OCI-LY3 (cell line): ENCODE measurements around the gene FAM50B.

Experiments used
- H2AFZ ChIP-seq: fragments of 200-600, 300-600 bp; shearing (Covaris generic); 2 replicates; pipeline ENCODE4 v1.6.0; 2014; ENCODE audit warnings: antibody characterized with exemption, low read depth, low read length
- H3K27ac ChIP-seq: fragments of 200-600, 300-600 bp; sonication (generic); 2 replicates; pipeline ENCODE4 v1.5.1; 2014; ENCODE audit warnings: mild to moderate bottlenecking, low read length, moderate library complexity, mixed read lengths
- H3K27me3 ChIP-seq: fragments of 200-600, 300-600 bp; sonication (generic); 2 replicates; pipeline ENCODE4 v1.6.1; 2014; ENCODE audit warnings: low read depth, low read length, mixed read lengths
- H3K36me3 ChIP-seq: fragments of 200-600, 300-600 bp; sonication (generic); replicated peaks from 2 replicates; pipeline ENCODE3; 2014; ENCODE audit warnings: low read depth, low read length, mixed read lengths
- H3K4me1 ChIP-seq: fragments of 300-600, 200-600 bp; sonication (generic); 2 replicates; pipeline ENCODE4 v1.6.1; 2014; ENCODE audit warnings: low read length, mixed read lengths
- H3K4me2 ChIP-seq: fragments of 200-600, 300-600 bp; sonication (generic); 2 replicates; pipeline ENCODE4 v1.6.1; 2014; ENCODE audit warnings: low read length, mixed read lengths
- H3K4me3 ChIP-seq: fragments of 300-600, 200-600 bp; sonication (generic); 2 replicates; pipeline ENCODE4 v1.5.1; 2014; ENCODE audit warnings: antibody characterized with exemption, mild to moderate bottlenecking, low read length, moderate library complexity
- H3K79me2 ChIP-seq: fragments of 300-600, 200-600 bp; shearing (Covaris generic); 2 replicates; pipeline ENCODE4 v1.6.1; 2014; ENCODE audit warnings: mild to moderate bottlenecking, low read length, mixed read lengths
- H3K9ac ChIP-seq: fragments of 300-600, 200-600 bp; shearing (Covaris generic); 2 replicates; pipeline ENCODE4 v1.6.0; 2014; ENCODE audit warnings: mild to moderate bottlenecking, low read length, moderate library complexity
- H3K9me3 ChIP-seq: fragments of 200-600, 300-600 bp; shearing (Covaris generic); 2 replicates; pipeline ENCODE4 v1.6.1; 2014; ENCODE audit warnings: low read length, mixed read lengths; ENCODE audit not compliant: insufficient read depth
- H4K20me1 ChIP-seq: fragments of 200-600, 300-600 bp; sonication (generic); 2 replicates; pipeline ENCODE4 v1.6.1; 2016; ENCODE audit warnings: low read length, mixed read lengths; ENCODE audit not compliant: insufficient read depth
- CTCF ChIP-seq: fragments of 200-600, 300-600 bp; sonication (generic); IDR thresholded peaks from 2 replicates; pipeline ENCODE4 v1.5.1; 2014; ENCODE audit warnings: antibody characterized with exemption, low read length, low read depth
- EZH2phosphoT487 ChIP-seq: fragments of 200-600 bp; shearing (Covaris generic); IDR thresholded peaks from 2 replicates; pipeline ENCODE4 v1.6.1; 2018; ENCODE audit warnings: antibody characterized with exemption, mixed run types, low read depth

The FAM50B gene

GRCh38 chr6:3806169-3806922 lies 42.8 kb upstream of the FAM50B start:
- Histone ChIP-seq H3K36me3 (peaks cover 4% of the 10 kb centered on the region), H3K27ac (no peak overlapping the region), H3K4me3 (no peak overlapping the region), H3K79me2 (no peaks in the 10 kb centered on the region), H3K27me3 (no peaks in the 10 kb centered on the region), H2AFZ (no peak overlapping the region), H3K9ac (no peak overlapping the region), H4K20me1 (no peaks in the 10 kb centered on the region), H3K4me2 (no peak overlapping the region), H3K4me1 (peaks cover 44% of the 10 kb centered on the region), H3K9me3 (peaks cover 6% of the 10 kb centered on the region; the same call in 1 of the 2 replicates)
- TF ChIP-seq EZH2phosphoT487, result no peak
- no peak for TF ChIP-seq CTCF

DNA sequence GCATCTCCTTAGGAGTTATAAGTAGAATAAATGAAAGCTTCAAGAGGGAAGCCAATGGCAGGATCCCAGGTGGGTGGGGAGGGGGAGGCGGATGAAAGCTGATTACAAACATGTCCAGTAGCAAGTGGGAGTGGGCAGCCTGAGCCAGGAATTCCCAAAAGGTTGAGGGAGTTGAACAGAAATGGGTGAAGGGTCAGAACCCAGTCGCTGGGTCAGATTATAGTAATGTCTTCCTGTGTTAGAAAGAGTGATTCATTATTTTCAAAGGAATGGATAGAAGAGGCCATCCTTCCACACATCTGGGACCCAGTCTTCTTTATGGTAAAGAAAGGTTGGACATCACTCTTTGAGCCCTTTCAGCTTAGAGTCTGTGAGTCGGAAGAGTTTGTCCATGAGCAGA lies 41.0 kb upstream of the FAM50B start:
- no peak overlapping the region for H3K27ac ChIP-seq

GRCh38 chr6:3808759-3809514 lies 40.2 kb upstream of the FAM50B start:
- Histone ChIP-seq H3K4me2 (no peak overlapping the region), H3K9me3 (peaks cover 6% of the 10 kb centered on the region; the same call in 1 of the 2 replicates), H3K4me1 (peaks cover 39% of the 10 kb centered on the region), H3K79me2 (no peaks in the 10 kb centered on the region), H3K27me3 (no peaks in the 10 kb centered on the region), H3K9ac (no peak overlapping the region), H4K20me1 (no peaks in the 10 kb centered on the region), H2AFZ (no peak overlapping the region), H3K4me3 (no peak overlapping the region), H3K27ac (no peak overlapping the region), H3K36me3 (peaks cover 4% of the 10 kb centered on the region)
- no peak for TF ChIP-seq CTCF
- TF ChIP-seq EZH2phosphoT487, result no peak

More for the DNA sequence above, 41.0 kb upstream of the FAM50B start:
- TF ChIP-seq EZH2phosphoT487 (no peak), CTCF (no peak)
- Histone ChIP-seq H3K4me1 (peaks cover 39% of the 10 kb centered on the region), H3K4me2 (no peak overlapping the region), H3K36me3 (peaks cover 4% of the 10 kb centered on the region), H3K9ac (no peak overlapping the region), H3K79me2 (no peaks in the 10 kb centered on the region), H4K20me1 (no peaks in the 10 kb centered on the region), H3K4me3 (no peak overlapping the region), H2AFZ (no peak overlapping the region), H3K9me3 (peaks cover 6% of the 10 kb centered on the region; the same call in 1 of the 2 replicates), H3K27me3 (no peaks in the 10 kb centered on the region)

DNA sequence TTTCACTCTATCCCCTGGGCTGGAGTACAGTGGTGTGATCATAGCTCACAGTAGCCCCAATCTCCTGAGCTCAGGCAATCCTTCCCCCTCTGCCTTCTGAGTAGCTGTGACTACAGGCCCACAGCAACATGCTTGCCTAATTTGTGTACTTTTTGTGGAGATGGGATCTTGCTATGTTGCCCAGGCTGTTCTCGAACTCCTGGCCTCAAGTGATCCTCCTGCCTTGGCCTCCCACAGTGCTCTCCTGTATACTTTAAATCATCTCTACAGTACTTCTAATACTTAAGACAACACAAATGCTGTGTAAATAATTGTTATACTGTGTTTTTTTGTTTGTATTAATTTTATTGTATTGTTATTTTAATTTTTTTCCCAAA lies 39.7 kb upstream of the FAM50B start:
- Histone ChIP-seq H2AFZ (no peak overlapping the region), H3K4me3 (no peak overlapping the region), H3K9me3 (peaks cover 6% of the 10 kb centered on the region; the same call in 1 of the 2 replicates), H3K79me2 (no peaks in the 10 kb centered on the region), H4K20me1 (no peaks in the 10 kb centered on the region), H3K4me2 (no peak overlapping the region), H3K9ac (no peak overlapping the region), H3K27ac (no peak overlapping the region), H3K36me3 (peaks cover 4% of the 10 kb centered on the region), H3K27me3 (no peaks in the 10 kb centered on the region), H3K4me1 (peaks cover 37% of the 10 kb centered on the region)
- TF ChIP-seq CTCF (no peak), EZH2phosphoT487 (no peak)
